K562 (cell line): Measurements from ENCODE around the gene MAMDC4. TPM values are rescaled to one million over a fixed set of nuclear protein-coding genes. Genes with fewer than 3 reads are reported as not detected.

Source experiments
- ATAC-seq: fragments of 200-7000 bp; cut with Tn5 transposase; 3 replicates; pipeline ENCODE4 v1.9.1; 2020; ENCODE audit warnings: moderate library complexity
- BruUV-seq: library from RNA; stranded (reverse); fragments of 400-500 nt; replicated peaks from 2 replicates; lab custom pipeline; 2021; lab: Mats Ljungman, UMichigan
- CTCF ChIA-PET: fragments of 300-600 bp; formaldehyde crosslinking; extraction: SDS; loops from one replicate; lab custom pipeline; 2021; ENCODE audit warnings: low intra/inter-chr PET ratio; lab: Yijun Ruan, JAX
- POLR2A ChIA-PET: fragments of 300-600, 350-650 bp; sonication (Branson Sonifier 250); formaldehyde crosslinking; extraction: SDS; loops from one replicate; lab custom pipeline; 2021; ENCODE audit warnings: antibody characterized with exemption, inconsistent platforms; lab: Yijun Ruan, JAX
- DNase-seq, 4 experiments: peaks; one replicate each; pipeline versions ENCODE4 v3.0.0 to v3.0.0-alpha.2; 2011 to 2018; ENCODE audit warnings: low spot score in 3 of 4, mixed read lengths in 3 of 4; ENCODE audit errors: extremely low read depth in 1 of 4
- FAIRE-seq: peaks from 2 replicates; lab custom pipeline; 2011; peaks lifted over from hg19 to GRCh38; lab: Jason Lieb, UNC
- H2AFZ ChIP-seq: 2 replicates; pipeline ENCODE4 v1.6.0; 2011; ENCODE audit warnings: low read depth, low read length, control low read depth, inconsistent platforms
- H3K27ac ChIP-seq: fragments of 200-600 bp; 3 replicates; pipeline ENCODE4 v1.8.0; 2011; ENCODE audit warnings: low read depth, mild to moderate bottlenecking, control low read depth, inconsistent platforms, low read length, moderate library complexity, mixed read lengths; ENCODE audit errors: extremely low read depth
- H3K27me3 ChIP-seq, 2 experiments: fragments of 300-600 bp in 1 of 2; 2 replicates in 1 of 2; 3 replicates in 1 of 2; pipeline versions ENCODE4 v1.6.0 to v1.8.0; 2011; ENCODE audit warnings: inconsistent platforms in 2 of 2, low read length in 2 of 2, mild to moderate bottlenecking in 1 of 2, mixed read lengths in 1 of 2, moderate library complexity in 1 of 2; ENCODE audit not compliant: control insufficient read depth in 2 of 2, insufficient read depth in 2 of 2
- H3K36me3 ChIP-seq: fragments of 300-600 bp; 3 replicates; pipeline ENCODE4 v1.8.0; 2011; ENCODE audit warnings: mild to moderate bottlenecking, low read length, inconsistent platforms; ENCODE audit not compliant: control insufficient read depth, insufficient read depth
- H3K4me1 ChIP-seq, 2 experiments: fragments of 200-600 bp in 1 of 2; replicated peaks in 1 of 2; 2 replicates in 1 of 2; 3 replicates in 1 of 2; pipeline versions ENCODE4 v1.5.1 to v1.8.0; 2011; ENCODE audit warnings: inconsistent platforms in 2 of 2, low read length in 2 of 2, mild to moderate bottlenecking in 1 of 2, mixed read lengths in 1 of 2, moderate library complexity in 1 of 2; ENCODE audit not compliant: control insufficient read depth in 2 of 2, insufficient read depth in 2 of 2
- H3K4me2 ChIP-seq: 2 replicates; pipeline ENCODE4 v1.6.1; 2011; ENCODE audit warnings: low read length, control low read depth, inconsistent platforms, mixed read lengths; ENCODE audit not compliant: insufficient read depth
- H3K4me3 ChIP-seq: fragments of 200-600 bp; sonication (generic), shearing (Covaris generic); 2 replicates; pipeline ENCODE4 v1.5.1; 2016; ENCODE audit warnings: control low read depth, inconsistent platforms
- H3K79me2 ChIP-seq: fragments of 200-600 bp; 3 replicates; pipeline ENCODE4 v1.8.0; 2011; ENCODE audit warnings: low read length, inconsistent platforms; ENCODE audit not compliant: control insufficient read depth, insufficient read depth
- H3K9ac ChIP-seq, 2 experiments: 2 replicates each; pipeline versions ENCODE4 v1.6.0 to v1.6.1; 2011; ENCODE audit warnings: low read depth in 2 of 2, low read length in 2 of 2, control low read depth in 1 of 2, inconsistent platforms in 1 of 2, mild to moderate bottlenecking in 1 of 2, mixed read lengths in 1 of 2; ENCODE audit not compliant: insufficient read depth in 1 of 2
- H3K9me1 ChIP-seq: one replicate; pipeline ENCODE4 v1.6.0; 2011; ENCODE audit warnings: inconsistent platforms, mild to moderate bottlenecking, low read length, moderate library complexity; ENCODE audit not compliant: control insufficient read depth, insufficient read depth
- H3K9me3 ChIP-seq: replicated peaks from 2 replicates; pipeline ENCODE4 v1.5.1; 2011; ENCODE audit warnings: low read depth, low read length, inconsistent platforms; ENCODE audit not compliant: control insufficient read depth, insufficient read depth
- H4K20me1 ChIP-seq: replicated peaks from 2 replicates; pipeline ENCODE4 v1.6.1; 2011; ENCODE audit warnings: low read length, inconsistent platforms, mixed read lengths; ENCODE audit not compliant: control insufficient read depth, insufficient read depth
- ZBTB33 ChIP-seq: sonication (generic); formaldehyde crosslinking; IDR thresholded peaks from 2 replicates; pipeline ENCODE4 v1.8.1; 2023; ENCODE audit warnings: mild to moderate bottlenecking, missing genetic modification reagents
- ZFP36 ChIP-seq: fragments of 150-350 bp; IDR thresholded peaks from 2 replicates; pipeline ENCODE4 v1.6.1; 2018; ENCODE audit warnings: low read length, low read depth; ENCODE audit not compliant: partially characterized antibody
- WGBS: fragments of 100-300 bp; shearing (Covaris generic); methylation state at CpG from one replicate; pipeline ENCODE4 v1.1.6; 2016; ENCODE audit warnings: low coverage, mixed read lengths; ENCODE audit not compliant: insufficient coverage; ENCODE audit errors: missing lambda C conversion rate; 5-methylcytosine and 5-hydroxymethylcytosine counted together
- in situ Hi-C: fragments of 300-500 bp; cut with MboI; formaldehyde crosslinking; loops from 4 replicates; pipeline ENCODE4 v1.15.0; 2018; ENCODE audit warnings: inconsistent platforms, mixed read lengths
- intact Hi-C: fragments of 100-400 bp; cut with micrococcal nuclease; formaldehyde crosslinking; loops from 2 replicates; pipeline ENCODE4 v1.14.2; 2022
- polyA plus RNA-seq, 8 experiments: library from polyadenylated mRNA; depleted of rRNA in 4 of 8; stranded (reverse) in 5 of 8; unstranded in 3 of 8; fragments of >200 nt; fragmentation: Nextera tagmentation in 2 of 8; fragmentation: Illumina TruSeq in 1 of 8; extraction: Ambion mirVana in 2 of 8; extraction: Trizol in 1 of 8; gene quantifications; 2 replicates each; pipeline versions ENCODE4 v1.2.1 to v1.2.3, GENCODE V29; 2011 to 2014; ENCODE audit warnings: inconsistent platforms in 1 of 8, missing spikeins in 1 of 8
- total RNA-seq, 7 experiments: library from RNA; depleted of rRNA in 6 of 7; stranded (reverse); fragments of >200 nt in 6 of 7; fragmentation: Illumina TruSeq in 2 of 7; extraction: Trizol in 2 of 7; gene quantifications; 2 replicates each; pipeline versions ENCODE4 v1.2.1 to v1.2.3, GENCODE V29; 2011 to 2021; ENCODE audit warnings: low replicate concordance in 1 of 7

Gene MAMDC4
- total and polyA plus RNA-seq, 9 of the 15 experiments (the other 6 are each of a cell fraction or from before 2014, with no cell fraction given) = 0.03 to 10.8 (median 1.5) TPM

- 96% methylated on average over 9 of the region's 10 CpGs for WGBS
- H3K27ac ChIP-seq = no peak overlapping the region
These were observed 48.4 kb downstream of the MAMDC4 start for GRCh38 chr9:136900556-136900955.

More at GRCh38 chr9:136900556-136900955, 48.4 kb downstream of the MAMDC4 start:
- ATAC-seq (no peak), DNase-seq (no peak), FAIRE-seq (no peak)
- no peak overlapping the region for H3K9ac ChIP-seq
- peaks cover 15% of the 10 kb centered on the region for H3K79me2 ChIP-seq
- no peak overlapping the region for H3K4me2 ChIP-seq
- H3K4me3 ChIP-seq = no peak overlapping the region
- H3K4me1 ChIP-seq = peaks cover 0 to 8% of the 10 kb centered on the region in 2 experiments; a peak in 2 of 5 replicates
- TF ChIP-seq ZFP36 = peak; percentile 51
- no peak for TF ChIP-seq ZBTB33 (CRISPR knock-in tag)
- in situ Hi-C loops = no loop called here
- peaks cover 5% of the 10 kb centered on the region for H4K20me1 ChIP-seq
- H2AFZ ChIP-seq = no peak overlapping the region
- H3K9me1 ChIP-seq = no peaks in the 10 kb centered on the region
- BruUV-seq = no TSS peak
- intact Hi-C loops = no loop called here
- H3K9me3 ChIP-seq = no peaks in the 10 kb centered on the region
- ChIA-PET CTCF (no interaction called here), POLR2A (interaction anchor here (1.0 kb wide), 1 partner anchor 23 kb away, joined by 6 read pairs; no protein-coding TSS in a partner anchor)
- H3K36me3 ChIP-seq = peaks cover 72% of the 10 kb centered on the region
- H3K27me3 ChIP-seq = no peaks in the 10 kb centered on the region
